Upper lobe of left lung (tissue), 4 donors: ENCODE results near the gene BLACAT1.

Experiments used
- POLR2A ChIP-seq, 4 donors: fragments of 450-650 bp; IDR thresholded peaks; one replicate each; pipeline ENCODE4 v1.5.1; 2016 to 2017; ENCODE audit warnings: antibody characterized with exemption in 4 of 4, mild to moderate bottlenecking in 2 of 4
- TF ChIP-seq, protein P1 (sequence below), 6 experiments: fragments of 450-650 bp in 4 of 6; fragments of 200-600 bp in 2 of 6; sonication (generic) in 2 of 6; IDR thresholded peaks; one replicate each; pipeline ENCODE4 v1.5.1; 2016 to 2019; ENCODE audit warnings: antibody characterized with exemption in 6 of 6

DNA sequence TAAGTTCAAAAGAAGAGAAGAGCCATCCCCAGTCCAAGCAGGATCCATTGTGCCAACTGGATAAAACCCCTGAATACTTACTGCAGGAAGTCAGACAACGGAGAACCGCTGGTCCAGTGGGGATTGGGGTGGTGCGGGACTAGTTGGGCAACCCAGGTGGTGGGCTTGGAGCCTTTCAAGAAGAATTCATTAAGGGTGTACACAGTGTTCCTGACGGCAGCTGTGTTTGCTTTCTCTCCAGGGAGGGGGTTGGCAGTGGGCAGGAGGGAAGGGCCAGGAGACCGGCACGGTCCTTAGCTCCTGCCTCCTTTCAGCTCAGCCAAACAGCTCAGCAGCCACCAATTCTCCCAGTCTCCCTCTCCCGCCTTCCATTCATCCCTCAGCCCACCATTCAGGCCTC is 41.5 kb upstream of the BLACAT1 start:
- TF ChIP-seq, protein P1, sequence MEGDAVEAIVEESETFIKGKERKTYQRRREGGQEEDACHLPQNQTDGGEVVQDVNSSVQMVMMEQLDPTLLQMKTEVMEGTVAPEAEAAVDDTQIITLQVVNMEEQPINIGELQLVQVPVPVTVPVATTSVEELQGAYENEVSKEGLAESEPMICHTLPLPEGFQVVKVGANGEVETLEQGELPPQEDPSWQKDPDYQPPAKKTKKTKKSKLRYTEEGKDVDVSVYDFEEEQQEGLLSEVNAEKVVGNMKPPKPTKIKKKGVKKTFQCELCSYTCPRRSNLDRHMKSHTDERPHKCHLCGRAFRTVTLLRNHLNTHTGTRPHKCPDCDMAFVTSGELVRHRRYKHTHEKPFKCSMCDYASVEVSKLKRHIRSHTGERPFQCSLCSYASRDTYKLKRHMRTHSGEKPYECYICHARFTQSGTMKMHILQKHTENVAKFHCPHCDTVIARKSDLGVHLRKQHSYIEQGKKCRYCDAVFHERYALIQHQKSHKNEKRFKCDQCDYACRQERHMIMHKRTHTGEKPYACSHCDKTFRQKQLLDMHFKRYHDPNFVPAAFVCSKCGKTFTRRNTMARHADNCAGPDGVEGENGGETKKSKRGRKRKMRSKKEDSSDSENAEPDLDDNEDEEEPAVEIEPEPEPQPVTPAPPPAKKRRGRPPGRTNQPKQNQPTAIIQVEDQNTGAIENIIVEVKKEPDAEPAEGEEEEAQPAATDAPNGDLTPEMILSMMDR (IDR thresholded peaks at IDR 0.05): no peak
- no peak for TF ChIP-seq POLR2A (IDR thresholded peaks at IDR 0.05)
